Hepatocyte (in vitro differentiated cells): ENCODE results near the gene ULK2. TPM values are rescaled to one million over a fixed set of nuclear protein-coding genes. Genes with fewer than 3 reads are reported as not detected.
A peak's percentile ranks its signal among the peaks of the same experiment; 100 is the strongest.

ENCODE experiments used
- DNase-seq: peaks from one replicate; pipeline ENCODE4 v3.0.0-alpha.2; 2016; ENCODE audit warnings: low spot score
- H2AFZ ChIP-seq: fragments of 200-600 bp; sonication (generic); 2 replicates; pipeline ENCODE4 v1.6.0; 2016; ENCODE audit warnings: antibody characterized with exemption, mild to moderate bottlenecking
- H3K27ac ChIP-seq: fragments of 200-600 bp; sonication (generic); 2 replicates; pipeline ENCODE4 v1.5.1; 2016; ENCODE audit warnings: mild to moderate bottlenecking
- H3K27me3 ChIP-seq: fragments of 200-600 bp; sonication (generic); 2 replicates; pipeline ENCODE4 v1.6.1; 2016
- H3K36me3 ChIP-seq: fragments of 200-600 bp; sonication (generic); replicated peaks from 2 replicates; pipeline ENCODE4 v1.5.1; 2016; ENCODE audit warnings: low read depth; ENCODE audit not compliant: insufficient read depth
- H3K4me1 ChIP-seq: fragments of 200-600 bp; sonication (generic); 2 replicates; pipeline ENCODE4 v1.5.1; 2016; ENCODE audit warnings: mild to moderate bottlenecking, moderate library complexity; ENCODE audit not compliant: insufficient read depth
- H3K4me2 ChIP-seq: fragments of 200-600 bp; sonication (generic); 2 replicates; pipeline ENCODE4 v1.6.0; 2016
- H3K4me3 ChIP-seq: fragments of 200-600 bp; sonication (generic); 2 replicates; pipeline ENCODE4 v1.5.1; 2016; ENCODE audit warnings: mild to moderate bottlenecking
- H3K79me2 ChIP-seq: fragments of 200-600 bp; sonication (generic); 2 replicates; pipeline ENCODE4 v1.6.0; 2017; ENCODE audit warnings: mild to moderate bottlenecking
- H3K9me2 ChIP-seq: fragments of 200-600 bp; sonication (generic); replicated peaks from 2 replicates; pipeline ENCODE4 v1.6.0; 2017; ENCODE audit warnings: mild to moderate bottlenecking; ENCODE audit not compliant: insufficient read depth
- H3K9me3 ChIP-seq: fragments of 200-600 bp; sonication (generic); 2 replicates; pipeline ENCODE4 v1.5.1; 2016; ENCODE audit warnings: low read depth, mild to moderate bottlenecking
- H4K20me1 ChIP-seq: fragments of 200-600 bp; sonication (generic); 2 replicates; pipeline ENCODE4 v1.6.0; 2016; ENCODE audit warnings: mild to moderate bottlenecking; ENCODE audit not compliant: insufficient read depth, poor library complexity, severe bottlenecking
- EZH2 ChIP-seq: fragments of 200-600 bp; sonication (generic); IDR thresholded peaks from 2 replicates; pipeline ENCODE4 v1.6.1; 2016; ENCODE audit warnings: antibody characterized with exemption, mild to moderate bottlenecking, borderline replicate concordance
- EZH2phosphoT487 ChIP-seq: fragments of 200-600 bp; sonication (generic); IDR thresholded peaks from one replicate; pipeline ENCODE4 v1.6.1; 2018; ENCODE audit warnings: antibody characterized with exemption, mild to moderate bottlenecking, low read depth, moderate library complexity; ENCODE audit not compliant: unreplicated experiment, severe bottlenecking
- WGBS: methylation state at CpG from one replicate; pipeline ENCODE4 v1.1.6; 2016; ENCODE audit warnings: low lambda C conversion rate; ENCODE audit errors: missing lambda C conversion rate; 5-methylcytosine and 5-hydroxymethylcytosine counted together
- polyA plus RNA-seq: library from polyadenylated mRNA; unstranded; fragments of >200 nt; fragmentation: Nextera tagmentation; extraction: Ambion mirVana; gene quantifications from 2 replicates; pipeline ENCODE4 v1.2.1, GENCODE V29; 2016
- total RNA-seq: library from RNA; depleted of rRNA; stranded (reverse); fragments of >200 nt; gene quantifications from 2 replicates; pipeline ENCODE4 v1.2.3, GENCODE V29; 2014
- TF ChIP-seq, protein P1 (sequence below): fragments of 200-600 bp; sonication (generic); IDR thresholded peaks from 2 replicates; pipeline ENCODE4 v1.5.1; 2016; ENCODE audit warnings: antibody characterized with exemption, mild to moderate bottlenecking; ENCODE audit not compliant: poor library complexity

Gene ULK2
- total and polyA plus RNA-seq, 2 experiments from 2014 or later, result 10.6 to 18.0 TPM

DNA sequence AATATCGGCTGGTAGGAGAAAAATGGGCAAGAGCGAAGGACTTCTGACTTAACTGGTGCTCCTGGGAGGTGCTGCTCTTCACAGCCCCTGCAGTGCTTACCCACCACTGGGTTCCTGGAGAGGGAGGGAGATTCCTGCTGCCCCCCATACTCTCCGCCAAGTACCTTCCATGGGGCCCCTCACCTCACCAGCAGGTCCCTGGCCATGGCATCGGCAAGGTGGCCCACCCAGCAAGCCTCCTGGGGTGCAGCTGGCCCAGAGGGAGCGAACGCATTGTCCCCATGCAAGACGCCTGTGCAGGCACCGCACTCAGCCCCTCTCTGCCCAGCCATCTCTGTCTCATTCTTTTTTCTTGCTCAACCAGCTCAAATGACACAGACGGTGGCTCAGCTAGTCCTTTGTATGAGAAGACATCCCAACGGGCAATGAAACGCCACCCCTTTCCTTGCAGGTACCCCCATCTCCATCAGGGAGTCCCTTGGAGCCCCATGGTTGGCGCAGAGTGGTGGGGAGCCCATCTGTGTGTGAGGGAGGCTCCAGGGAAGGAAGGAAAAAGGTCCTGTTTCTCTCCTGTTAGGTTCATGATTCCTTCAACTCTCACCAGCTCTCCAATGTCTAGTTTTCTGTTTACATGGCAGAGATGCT is 110.1 kb downstream of the ULK2 start:
- Histone ChIP-seq H3K79me2 (no peaks in the 10 kb centered on the region), H2AFZ (no peak overlapping the region), H3K27me3 (no peaks in the 10 kb centered on the region), H3K9me3 (no peaks in the 10 kb centered on the region), H3K9me2 (no peaks in the 10 kb centered on the region), H3K4me1 (no peaks in the 10 kb centered on the region), H3K27ac (no peak overlapping the region), H3K4me2 (no peak overlapping the region), H3K4me3 (no peak overlapping the region), H4K20me1 (no peaks in the 10 kb centered on the region), H3K36me3 (no peaks in the 10 kb centered on the region)
- 96% methylated on average over 12 of the region's 12 CpGs for WGBS
- TF ChIP-seq EZH2, result no peak
- TF ChIP-seq EZH2phosphoT487, result no peak
- TF ChIP-seq, protein P1, sequence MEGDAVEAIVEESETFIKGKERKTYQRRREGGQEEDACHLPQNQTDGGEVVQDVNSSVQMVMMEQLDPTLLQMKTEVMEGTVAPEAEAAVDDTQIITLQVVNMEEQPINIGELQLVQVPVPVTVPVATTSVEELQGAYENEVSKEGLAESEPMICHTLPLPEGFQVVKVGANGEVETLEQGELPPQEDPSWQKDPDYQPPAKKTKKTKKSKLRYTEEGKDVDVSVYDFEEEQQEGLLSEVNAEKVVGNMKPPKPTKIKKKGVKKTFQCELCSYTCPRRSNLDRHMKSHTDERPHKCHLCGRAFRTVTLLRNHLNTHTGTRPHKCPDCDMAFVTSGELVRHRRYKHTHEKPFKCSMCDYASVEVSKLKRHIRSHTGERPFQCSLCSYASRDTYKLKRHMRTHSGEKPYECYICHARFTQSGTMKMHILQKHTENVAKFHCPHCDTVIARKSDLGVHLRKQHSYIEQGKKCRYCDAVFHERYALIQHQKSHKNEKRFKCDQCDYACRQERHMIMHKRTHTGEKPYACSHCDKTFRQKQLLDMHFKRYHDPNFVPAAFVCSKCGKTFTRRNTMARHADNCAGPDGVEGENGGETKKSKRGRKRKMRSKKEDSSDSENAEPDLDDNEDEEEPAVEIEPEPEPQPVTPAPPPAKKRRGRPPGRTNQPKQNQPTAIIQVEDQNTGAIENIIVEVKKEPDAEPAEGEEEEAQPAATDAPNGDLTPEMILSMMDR, result no peak
- no peak for DNase-seq

GRCh38 chr17:19756546-19756945 is 111.2 kb downstream of the ULK2 start:
- Histone ChIP-seq H3K4me3 (no peak overlapping the region), H3K79me2 (no peaks in the 10 kb centered on the region), H3K4me2 (no peak overlapping the region), H3K9me3 (no peaks in the 10 kb centered on the region), H2AFZ (no peak overlapping the region), H3K9me2 (no peaks in the 10 kb centered on the region), H3K36me3 (no peaks in the 10 kb centered on the region), H3K27ac (no peak overlapping the region), H4K20me1 (no peaks in the 10 kb centered on the region), H3K27me3 (no peaks in the 10 kb centered on the region), H3K4me1 (no peaks in the 10 kb centered on the region)
- peak; percentile 57 for DNase-seq
- no peak for TF ChIP-seq EZH2phosphoT487
- 50% methylated on average over 10 of the region's 10 CpGs for WGBS

GRCh38 chr17:19755821-19756510 is 111.8 kb downstream of the ULK2 start:
- no peaks in the 10 kb centered on the region for H3K27me3 ChIP-seq
- no peaks in the 10 kb centered on the region for H3K4me1 ChIP-seq
- H3K9me3 ChIP-seq, result no peaks in the 10 kb centered on the region
- no peak overlapping the region for H3K27ac ChIP-seq
- H3K4me2 ChIP-seq, result no peak overlapping the region
- H3K36me3 ChIP-seq, result no peaks in the 10 kb centered on the region
- no peaks in the 10 kb centered on the region for H4K20me1 ChIP-seq
- H3K9me2 ChIP-seq, result no peaks in the 10 kb centered on the region
- no peak overlapping the region for H2AFZ ChIP-seq
- DNase-seq, result no peak
- 89% methylated on average over 11 of the region's 11 CpGs for WGBS
- TF ChIP-seq, protein P1, result no peak
- no peak for TF ChIP-seq EZH2phosphoT487
- TF ChIP-seq EZH2, result no peak
- no peaks in the 10 kb centered on the region for H3K79me2 ChIP-seq
- H3K4me3 ChIP-seq, result no peak overlapping the region

DNA sequence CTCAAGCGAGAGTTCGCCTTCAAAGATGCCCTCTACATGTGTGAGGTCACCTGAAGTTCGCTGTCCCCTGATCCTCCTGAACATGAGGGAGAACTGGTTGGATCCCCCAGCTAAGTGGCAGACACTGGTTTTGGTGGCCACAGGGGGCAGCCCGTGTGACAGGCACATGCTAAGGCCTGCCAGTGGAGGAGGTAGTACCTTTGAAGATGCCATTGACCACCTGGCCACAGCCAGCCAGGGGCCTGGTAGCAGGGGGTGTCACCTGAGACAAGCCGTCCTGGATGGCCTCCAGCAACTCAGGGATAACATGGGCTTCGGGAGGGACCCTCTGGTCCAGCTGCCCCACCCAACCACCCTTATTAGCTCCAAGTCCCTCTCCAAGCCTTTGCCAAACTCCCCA is 112.3 kb downstream of the ULK2 start:
- Histone ChIP-seq H3K79me2 (no peaks in the 10 kb centered on the region), H3K4me1 (no peaks in the 10 kb centered on the region), H3K36me3 (no peaks in the 10 kb centered on the region), H4K20me1 (no peaks in the 10 kb centered on the region), H3K4me2 (no peak overlapping the region), H3K9me3 (no peaks in the 10 kb centered on the region), H3K4me3 (no peak overlapping the region), H3K27ac (no peak overlapping the region), H3K9me2 (no peaks in the 10 kb centered on the region), H3K27me3 (no peaks in the 10 kb centered on the region), H2AFZ (no peak overlapping the region)
- WGBS, result 81% methylated on average over 6 of the region's 6 CpGs
- no peak for TF ChIP-seq EZH2phosphoT487
- no peak for TF ChIP-seq EZH2
- TF ChIP-seq, protein P1, result no peak
- DNase-seq, result no peak
